GM12875 (cell line): Measurements from ENCODE around the gene LY9.

ENCODE experiments used
- H3K4me3 ChIP-seq: one replicate; pipeline ENCODE4 v1.5.1; 2011; ENCODE audit warnings: low read depth, low read length, control low read depth
- CTCF ChIP-seq: IDR thresholded peaks from 2 replicates; pipeline ENCODE4 v1.5.1; 2011; ENCODE audit warnings: low read depth, mild to moderate bottlenecking, control low read depth, inconsistent platforms, low read length, moderate library complexity, borderline replicate concordance; ENCODE audit not compliant: insufficient read depth

LY9 gene

GRCh38 chr1:160752406-160752805 lies 43.6 kb upstream of the LY9 start:
- no peak overlapping the region for H3K4me3 ChIP-seq
- no peak for TF ChIP-seq CTCF

- no peak overlapping the region for H3K4me3 ChIP-seq
- TF ChIP-seq CTCF, result no peak
Observed at GRCh38 chr1:160752924-160753323, 43.0 kb upstream of the LY9 start.

GRCh38 chr1:160753594-160753993 lies 42.4 kb upstream of the LY9 start:
- H3K4me3 ChIP-seq, result no peak overlapping the region
- no peak for TF ChIP-seq CTCF

- no peak for TF ChIP-seq CTCF
Observed at GRCh38 chr1:160755461-160755860, 40.5 kb upstream of the LY9 start.

GRCh38 chr1:160755911-160756848 lies 39.8 kb upstream of the LY9 start:
- TF ChIP-seq CTCF, result no peak

More at GRCh38 chr1:160755461-160755860, 40.5 kb upstream of the LY9 start:
- no peak overlapping the region for H3K4me3 ChIP-seq

GRCh38 chr1:160756849-160757201 lies 39.1 kb upstream of the LY9 start:
- TF ChIP-seq CTCF, result no peak
- no peak overlapping the region for H3K4me3 ChIP-seq

More at GRCh38 chr1:160755911-160756848, 39.8 kb upstream of the LY9 start:
- no peak overlapping the region for H3K4me3 ChIP-seq

GRCh38 chr1:160758521-160758920 lies 37.5 kb upstream of the LY9 start:
- TF ChIP-seq CTCF, result no peak

More at GRCh38 chr1:160758521-160758920, 37.5 kb upstream of the LY9 start:
- H3K4me3 ChIP-seq, result no peak overlapping the region
